ENCODE measurements around the gene ZNF230.

Gene ZNF230

GRCh38 chr19:44050740-44051649 is 48.2 kb downstream of the ZNF230 start:
- peak; percentile 13 for DNase-seq

- DNase-seq: peak; percentile 72
Observed at GRCh38 chr19:44051650-44052402, 49.1 kb downstream of the ZNF230 start, which contains the start of gene ZNF223. Gene ZNF223 (plus strand): TSS chr19:44052036. CDS start chr19:44055177, 3,141 bp downstream.

- no peak for DNase-seq
Observed at GRCh38 chr19:44055870-44056269, 53.1 kb downstream of the ZNF230 start.

GRCh38 chr19:44059229-44059628 is 56.5 kb downstream of the ZNF230 start:
- DNase-seq: no peak

- DNase-seq: no peak
Observed at GRCh38 chr19:44061038-44061437, 58.3 kb downstream of the ZNF230 start.
